ENCODE data around the gene CLEC4A. TPM values are rescaled to one million over a fixed set of nuclear protein-coding genes. Genes with fewer than 3 reads are reported as not detected.
A peak's percentile ranks its signal among the peaks of the same experiment; 100 is the strongest.
"Not testable (repeated sequence)": the region's sequence is repeated elsewhere in the genome, so short reads cannot be mapped to it uniquely, and the experiment has no call there.

The CLEC4A gene
- total RNA-seq, 1 donor from 2014 or later, result not detected

GRCh38 chr12:8156845-8157244 lies 33.4 kb downstream of the CLEC4A start, which contains the start of gene ZNF705A:
Gene ZNF705A, plus strand, starts transcription at chr12:8157015. Its CDS starts 15,611 bp downstream, at chr12:8172626.
- Mint-ChIP-seq H3K36me3 (ENCODE audit: low read depth) (no peaks in the 10 kb centered on the region), H3K4me1 (no peaks in the 10 kb centered on the region), H3K27ac (ENCODE audit: unreplicated experiment) (no peak within 1 kb of the TSS), H3K27me3 (ENCODE audit: low read depth) (peaks cover 13% of the 10 kb centered on the region), H3K4me3 (no peak within 1 kb of the TSS), H3K9me3 (peaks cover 8% of the 10 kb centered on the region)
- no peak for DNase-seq (ENCODE audit: low read depth, low spot score)
- TF ChIP-seq CTCF (conservative IDR thresholded peaks at IDR 0.05), result no peak

DNA sequence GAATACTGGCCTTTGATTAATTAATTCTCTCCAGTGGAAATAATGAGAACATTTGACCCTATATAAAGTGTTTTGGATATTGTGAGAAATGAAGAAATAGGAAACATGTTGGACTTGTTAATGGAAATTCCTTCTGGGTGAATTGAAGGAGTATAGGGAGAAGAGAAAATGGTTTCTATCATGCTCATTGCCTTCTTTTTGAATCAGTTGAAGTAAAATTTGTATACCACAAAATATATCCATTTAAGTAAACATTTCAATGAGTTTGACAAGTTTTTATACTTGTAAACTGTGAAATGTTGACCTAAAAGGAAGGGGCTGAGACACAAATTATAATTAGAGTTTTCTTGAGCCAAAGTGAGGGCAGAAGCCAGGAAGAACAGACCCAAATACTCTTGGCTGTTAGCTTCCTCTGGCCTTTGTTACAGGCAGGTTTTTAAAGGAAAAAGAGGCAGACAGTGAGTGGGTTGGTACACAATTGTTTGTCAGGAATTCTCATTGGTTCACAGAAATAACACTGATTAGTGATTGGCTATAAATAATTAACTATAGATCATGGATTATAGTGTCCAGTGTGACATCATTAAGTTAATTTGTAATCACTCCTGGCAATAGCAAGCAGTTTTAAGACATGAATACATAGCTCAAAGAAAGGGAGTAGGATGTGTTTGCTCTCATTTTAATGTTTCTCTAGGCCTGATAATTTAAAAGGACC lies 34.2 kb downstream of the CLEC4A start:
- no peak for TF ChIP-seq CTCF (conservative IDR thresholded peaks at IDR 0.05)
- Mint-ChIP-seq H3K9me3 (peaks cover 8% of the 10 kb centered on the region), H3K27me3 (ENCODE audit: low read depth) (peaks cover 6% of the 10 kb centered on the region), H3K4me1 (no peaks in the 10 kb centered on the region), H3K4me3 (no peak overlapping the region), H3K36me3 (ENCODE audit: low read depth) (no peaks in the 10 kb centered on the region), H3K27ac (ENCODE audit: unreplicated experiment) (no peak overlapping the region)
- no peak for DNase-seq (ENCODE audit: low read depth, low spot score)

- H3K36me3 Mint-ChIP-seq (ENCODE audit: low read depth); H3K4me3 Mint-ChIP-seq; H3K27me3 Mint-ChIP-seq (ENCODE audit: low read depth); H3K4me1 Mint-ChIP-seq; DNase-seq (ENCODE audit: low read depth, low spot score); H3K27ac Mint-ChIP-seq (ENCODE audit: unreplicated experiment); H3K9me3 Mint-ChIP-seq: not testable (repeated sequence)
Measured at GRCh38 chr12:8172911-8173310, 49.5 kb downstream of the CLEC4A start.

DNA sequence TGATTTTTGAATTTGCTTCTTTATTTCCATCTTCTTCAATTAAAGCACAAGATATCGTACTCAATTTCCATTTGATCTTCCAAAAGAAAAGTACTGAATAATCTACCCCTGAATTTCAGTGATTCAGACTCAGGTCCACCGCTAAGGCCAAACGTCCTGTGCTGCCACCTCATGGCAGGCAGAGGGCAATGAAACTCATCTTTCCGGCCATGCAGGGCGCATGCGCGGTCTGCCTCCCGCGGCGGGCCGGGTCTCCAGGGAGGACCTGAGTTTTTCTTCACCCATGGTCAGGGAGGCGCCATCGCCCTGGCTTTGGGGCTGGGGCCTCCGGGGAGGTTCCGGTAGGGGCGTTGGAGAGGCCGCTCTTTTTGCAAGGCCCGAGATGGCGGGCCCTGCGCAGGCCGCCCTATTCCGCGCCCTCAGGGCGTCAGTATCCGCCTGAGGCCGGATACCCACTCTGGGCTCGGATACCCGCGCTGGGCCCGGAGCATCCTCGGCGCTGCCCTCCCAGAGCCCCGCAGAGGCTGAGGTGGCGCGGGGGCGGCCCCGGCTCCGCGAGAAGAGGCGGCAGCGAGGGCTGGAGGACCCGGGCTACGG lies 56.7 kb downstream of the CLEC4A start:
- H3K4me1 Mint-ChIP-seq, result peaks cover 17% of the 10 kb centered on the region
- H3K9me3 Mint-ChIP-seq; H3K27ac Mint-ChIP-seq (ENCODE audit: unreplicated experiment); H3K27me3 Mint-ChIP-seq (ENCODE audit: low read depth); H3K36me3 Mint-ChIP-seq (ENCODE audit: low read depth): not testable (repeated sequence)
- peak overlapping the region; percentile 75 for H3K4me3 Mint-ChIP-seq
- TF ChIP-seq CTCF (conservative IDR thresholded peaks at IDR 0.05), result peak; percentile 78
- peak; percentile 65 for DNase-seq (ENCODE audit: low read depth, low spot score)

- H3K36me3 Mint-ChIP-seq (ENCODE audit: low read depth); DNase-seq (ENCODE audit: low read depth, low spot score); H3K27ac Mint-ChIP-seq (ENCODE audit: unreplicated experiment); H3K27me3 Mint-ChIP-seq (ENCODE audit: low read depth); H3K9me3 Mint-ChIP-seq: not testable (repeated sequence)
- peaks cover 17% of the 10 kb centered on the region for H3K4me1 Mint-ChIP-seq
- H3K4me3 Mint-ChIP-seq, result peak overlapping the region; percentile 86
Measured at GRCh38 chr12:8181271-8181670, 57.9 kb downstream of the CLEC4A start.

DNA sequence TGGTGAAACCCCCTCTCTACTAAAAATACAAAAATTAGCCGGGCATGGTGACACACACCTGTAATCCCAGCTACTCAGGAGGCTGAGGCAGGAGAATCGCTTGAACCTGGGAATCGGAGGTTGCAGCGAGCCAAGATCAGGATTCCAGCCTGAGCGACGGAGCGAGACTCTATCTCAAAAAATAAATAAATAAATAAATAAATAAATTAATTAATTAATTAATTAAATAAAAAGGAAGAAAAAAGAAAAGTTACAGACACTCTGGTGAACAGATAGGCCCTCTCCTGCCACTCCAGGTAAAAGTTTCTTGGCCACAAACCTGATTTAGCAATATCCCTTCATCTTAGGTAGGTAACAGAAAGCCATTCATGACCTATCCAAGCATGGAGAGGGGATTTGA lies 59.5 kb downstream of the CLEC4A start:
- DNase-seq (ENCODE audit: low read depth, low spot score); H3K36me3 Mint-ChIP-seq (ENCODE audit: low read depth); H3K4me3 Mint-ChIP-seq; H3K9me3 Mint-ChIP-seq; H3K27me3 Mint-ChIP-seq (ENCODE audit: low read depth); H3K27ac Mint-ChIP-seq (ENCODE audit: unreplicated experiment): not testable (repeated sequence)
- H3K4me1 Mint-ChIP-seq, result peaks cover 17% of the 10 kb centered on the region

- H3K4me1 Mint-ChIP-seq, result peaks cover 17% of the 10 kb centered on the region
- not testable (repeated sequence) for H3K27ac Mint-ChIP-seq (ENCODE audit: unreplicated experiment); H3K4me3 Mint-ChIP-seq; DNase-seq (ENCODE audit: low read depth, low spot score); H3K36me3 Mint-ChIP-seq (ENCODE audit: low read depth); H3K9me3 Mint-ChIP-seq; H3K27me3 Mint-ChIP-seq (ENCODE audit: low read depth)
Measured at GRCh38 chr12:8183346-8183745, 59.9 kb downstream of the CLEC4A start.

DNA sequence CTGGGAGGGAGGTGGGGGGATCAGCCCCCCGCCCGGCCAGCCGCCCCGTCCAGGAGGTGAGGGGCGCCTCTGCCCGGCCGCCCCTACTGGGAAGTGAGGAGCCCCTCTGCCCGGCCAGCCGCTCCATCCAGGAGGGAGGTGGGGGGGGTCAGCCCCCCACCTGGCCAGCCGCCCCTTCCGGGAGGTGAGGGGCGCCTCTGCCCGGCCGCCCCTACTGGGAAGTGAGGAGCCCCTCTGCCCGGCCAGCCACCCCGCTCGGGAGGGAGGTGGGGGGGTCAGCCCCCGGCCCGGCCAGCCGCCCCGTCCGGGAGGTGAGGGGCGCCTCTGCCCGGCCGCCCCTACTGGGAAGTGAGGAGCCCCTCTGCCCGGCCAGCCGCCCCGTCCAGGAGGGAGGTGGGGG lies 60.8 kb downstream of the CLEC4A start:
- not testable (repeated sequence) for H3K9me3 Mint-ChIP-seq; DNase-seq (ENCODE audit: low read depth, low spot score); H3K36me3 Mint-ChIP-seq (ENCODE audit: low read depth); H3K4me3 Mint-ChIP-seq; H3K27me3 Mint-ChIP-seq (ENCODE audit: low read depth); H3K27ac Mint-ChIP-seq (ENCODE audit: unreplicated experiment)
- H3K4me1 Mint-ChIP-seq, result peaks cover 17% of the 10 kb centered on the region

DNA sequence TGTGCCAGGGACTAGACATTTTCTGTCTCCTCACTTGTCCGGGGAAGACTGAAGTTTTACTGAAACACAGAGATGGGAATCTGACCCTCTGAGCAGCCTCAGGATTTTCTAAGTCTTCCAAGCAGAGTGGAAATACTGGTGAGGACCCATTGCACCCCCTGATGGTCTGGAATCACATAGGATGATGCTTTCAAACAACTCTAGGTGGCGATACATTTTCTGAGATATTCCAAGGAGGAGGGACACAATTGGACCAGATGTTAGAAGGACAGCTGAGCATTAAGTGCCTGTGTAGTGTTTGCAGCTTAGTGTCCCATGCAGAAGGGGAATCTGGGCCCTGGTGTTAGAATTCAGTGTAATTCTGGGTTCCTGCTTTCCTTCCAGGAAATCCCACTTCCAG lies 64.7 kb downstream of the CLEC4A start:
- not testable (repeated sequence) for H3K4me1 Mint-ChIP-seq; H3K4me3 Mint-ChIP-seq; H3K27ac Mint-ChIP-seq (ENCODE audit: unreplicated experiment); DNase-seq (ENCODE audit: low read depth, low spot score); H3K9me3 Mint-ChIP-seq; H3K27me3 Mint-ChIP-seq (ENCODE audit: low read depth); H3K36me3 Mint-ChIP-seq (ENCODE audit: low read depth)
